ENCODE data around the gene MZT2A.
"Not testable (repeated sequence)": the region's sequence is repeated elsewhere in the genome, so short reads cannot be mapped to it uniquely, and the experiment has no call there.

MZT2A gene

GRCh38 chr2:131492418-131493198, 411 bp upstream of the MZT2A start:
- peak; percentile 76 to 81 for DNase-seq (ENCODE audit: low read depth in 2 of 2)

DNA sequence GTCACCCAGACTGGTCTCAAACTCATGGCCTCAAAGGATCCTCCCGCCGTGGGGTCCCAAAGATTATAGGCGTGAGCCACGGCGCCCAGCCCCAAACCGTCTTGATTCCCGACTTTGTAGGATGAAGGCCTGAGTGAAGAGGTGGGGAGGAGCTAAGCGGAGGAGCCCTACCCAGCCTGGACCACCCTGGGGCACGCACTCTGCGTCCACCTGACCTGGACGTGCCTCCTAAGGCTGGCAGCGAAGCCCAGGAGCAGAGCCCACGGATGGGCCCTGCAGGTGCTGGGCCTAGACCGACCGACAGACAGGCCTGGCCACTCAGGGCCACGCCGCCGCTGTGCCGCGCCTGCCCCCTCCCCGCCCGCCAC, 744 bp downstream of the MZT2A start:
- DNase-seq (ENCODE audit: low read depth in 2 of 2): not testable (repeated sequence)

DNA sequence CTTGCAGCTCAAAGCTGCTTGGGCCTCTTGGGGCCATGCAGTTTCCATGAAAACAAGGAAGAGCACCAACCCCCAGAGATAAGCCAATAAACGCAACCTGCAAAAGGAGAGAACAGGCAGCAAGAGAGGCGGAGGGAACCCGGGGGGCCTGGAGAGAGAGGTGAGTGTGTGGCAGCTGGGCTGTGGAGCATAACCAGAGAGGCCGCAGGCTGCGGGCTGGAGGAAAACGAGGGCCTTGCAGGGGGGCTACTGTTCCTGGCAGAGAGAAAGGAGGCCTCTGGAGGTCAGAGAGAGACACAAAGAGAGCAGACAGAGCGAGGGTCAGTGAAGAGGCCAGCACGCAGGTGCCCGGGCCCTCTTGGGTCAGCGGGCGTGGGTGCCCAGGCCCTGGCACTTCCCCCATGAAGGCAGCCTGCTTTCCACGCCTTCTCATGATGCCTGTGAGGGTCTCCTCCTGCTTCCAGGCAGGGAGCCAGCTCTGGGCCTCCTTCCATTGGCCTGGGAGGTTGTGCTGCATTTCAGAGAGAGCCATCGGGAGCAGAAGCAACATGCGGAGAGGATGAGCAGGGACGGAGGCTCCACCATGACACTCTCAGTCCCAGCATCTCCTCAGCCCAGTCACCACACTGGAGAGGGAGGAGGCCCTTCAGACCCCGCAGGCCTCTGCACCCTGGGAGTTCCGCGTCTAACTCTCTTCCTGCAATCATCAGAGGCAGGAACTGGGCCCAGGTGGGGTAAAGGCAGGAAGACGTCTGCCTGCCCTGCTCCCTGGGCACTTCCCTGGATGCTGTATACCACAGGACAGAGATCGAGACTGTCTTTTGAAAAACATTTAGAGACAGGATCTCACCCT, 1.4 kb downstream of the MZT2A start:
- not testable (repeated sequence) for DNase-seq (ENCODE audit: low read depth in 2 of 2)

GRCh38 chr2:131488306-131489205, 3.6 kb downstream of the MZT2A start:
- DNase-seq (ENCODE audit: low read depth in 2 of 2): no peak

GRCh38 chr2:131486201-131486902, 5.8 kb downstream of the MZT2A start:
- DNase-seq (ENCODE audit: low read depth in 2 of 2): not testable (repeated sequence)

- not testable (repeated sequence) for DNase-seq (ENCODE audit: low read depth in 2 of 2)
These were observed 7.2 kb downstream of the MZT2A start for GRCh38 chr2:131484906-131485460.

GRCh38 chr2:131483981-131484820, 8.0 kb downstream of the MZT2A start:
- not testable (repeated sequence) for DNase-seq (ENCODE audit: low read depth in 2 of 2)

DNA sequence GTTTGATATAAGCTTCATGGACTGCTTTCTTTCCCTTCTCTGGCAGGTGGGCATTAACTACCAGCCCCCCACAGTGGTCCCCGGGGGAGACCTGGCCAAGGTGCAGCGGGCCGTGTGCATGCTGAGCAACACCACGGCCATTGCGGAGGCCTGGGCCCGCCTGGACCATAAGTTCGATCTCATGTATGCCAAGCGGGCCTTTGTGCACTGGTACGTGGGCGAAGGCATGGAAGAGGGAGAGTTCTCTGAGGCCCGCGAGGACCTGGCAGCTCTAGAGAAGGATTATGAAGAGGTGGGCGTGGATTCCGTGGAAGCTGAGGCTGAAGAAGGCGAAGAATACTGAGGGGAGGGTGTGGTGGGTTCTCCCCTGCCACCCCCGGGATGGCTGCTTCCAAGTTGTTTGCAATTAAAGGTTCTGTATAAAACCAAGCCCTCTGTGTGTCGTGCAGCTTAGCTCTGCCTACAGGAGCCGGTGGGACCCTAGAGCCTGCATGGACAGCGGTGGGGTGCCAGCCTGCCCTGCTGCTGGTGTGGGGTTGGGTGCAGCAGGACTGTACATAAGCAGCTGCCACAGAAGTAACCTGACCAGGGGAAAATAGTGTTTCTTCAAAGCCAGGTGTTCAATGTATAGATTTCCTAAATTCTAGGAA, 9.6 kb downstream of the MZT2A start:
- not testable (repeated sequence) for DNase-seq (ENCODE audit: low read depth in 2 of 2)

DNA sequence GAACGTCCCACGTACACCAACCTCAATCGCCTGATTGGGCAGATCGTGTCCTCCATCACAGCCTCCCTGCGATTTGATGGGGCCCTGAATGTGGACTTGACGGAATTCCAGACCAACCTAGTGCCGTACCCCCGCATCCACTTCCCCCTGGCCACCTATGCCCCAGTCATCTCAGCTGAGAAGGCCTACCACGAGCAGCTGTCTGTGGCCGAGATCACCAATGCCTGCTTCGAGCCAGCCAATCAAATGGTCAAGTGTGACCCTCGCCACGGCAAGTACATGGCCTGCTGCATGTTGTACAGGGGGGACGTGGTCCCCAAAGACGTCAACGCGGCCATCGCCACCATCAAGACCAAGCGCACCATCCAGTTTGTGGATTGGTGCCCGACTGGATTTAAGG, 11.8 kb downstream of the MZT2A start:
- not testable (repeated sequence) for DNase-seq (ENCODE audit: low read depth in 2 of 2)

DNA sequence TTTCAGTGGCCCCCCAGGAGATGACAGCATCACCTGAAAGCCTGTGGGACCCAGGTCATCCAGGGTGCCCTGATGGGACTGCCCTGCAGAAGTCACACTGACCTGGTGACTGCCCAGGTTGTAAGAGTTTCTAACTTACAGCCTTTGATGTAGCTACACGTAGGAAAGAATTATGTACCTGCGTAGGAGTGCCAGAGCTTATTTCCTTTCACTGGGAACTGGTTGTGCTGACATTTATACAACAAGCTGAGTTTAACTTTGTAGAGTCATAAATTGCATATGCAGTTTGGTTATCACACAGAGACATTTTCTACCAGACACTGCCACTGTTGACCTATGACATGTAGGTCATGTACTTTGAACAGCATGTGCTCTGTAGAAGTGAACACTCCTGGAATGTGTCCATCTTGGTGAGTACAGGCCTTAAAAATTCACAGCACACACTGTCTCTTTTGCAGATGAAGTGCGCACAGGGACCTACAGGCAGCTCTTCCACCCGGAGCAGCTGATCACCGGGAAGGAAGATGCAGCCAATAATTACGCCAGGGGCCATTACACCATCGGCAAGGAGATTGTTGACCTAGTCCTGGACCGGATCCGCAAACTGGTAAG, 13.2 kb downstream of the MZT2A start:
- not testable (repeated sequence) for DNase-seq (ENCODE audit: low read depth in 2 of 2)

GRCh38 chr2:131478074-131478849, 13.9 kb downstream of the MZT2A start:
- not testable (repeated sequence) for DNase-seq (ENCODE audit: low read depth in 2 of 2)

DNA sequence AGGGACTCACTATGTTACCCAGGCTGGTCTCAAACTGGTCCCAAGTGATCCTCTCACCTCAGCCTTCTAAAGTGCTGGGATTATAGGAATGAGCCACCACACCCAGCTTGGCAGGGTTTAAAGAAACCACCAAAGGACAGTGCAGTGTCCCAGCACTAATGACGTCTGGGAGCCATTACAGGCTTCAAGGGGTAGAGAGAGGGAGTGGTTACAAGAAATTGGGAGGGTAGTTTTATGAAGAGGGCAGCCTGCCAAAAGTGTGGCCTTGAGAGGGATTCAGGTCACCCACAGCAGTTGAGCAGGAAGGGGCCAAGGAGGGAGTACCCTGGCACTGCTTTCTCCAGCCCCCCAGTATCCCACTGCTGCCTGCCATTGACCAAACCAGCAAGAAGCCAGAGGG, 15.0 kb downstream of the MZT2A start:
- not testable (repeated sequence) for DNase-seq (ENCODE audit: low read depth in 2 of 2)

- DNase-seq (ENCODE audit: low read depth in 2 of 2): not testable (repeated sequence)
These were observed 15.8 kb downstream of the MZT2A start for GRCh38 chr2:131476363-131476762.

GRCh38 chr2:131475831-131476230, 16.4 kb downstream of the MZT2A start, which contains the start of gene TUBA3D:
TUBA3D (plus strand) TSS chr2:131476119; CDS start chr2:131476200, 81 bp downstream.
- DNase-seq (ENCODE audit: low read depth in 2 of 2): no peak

DNA sequence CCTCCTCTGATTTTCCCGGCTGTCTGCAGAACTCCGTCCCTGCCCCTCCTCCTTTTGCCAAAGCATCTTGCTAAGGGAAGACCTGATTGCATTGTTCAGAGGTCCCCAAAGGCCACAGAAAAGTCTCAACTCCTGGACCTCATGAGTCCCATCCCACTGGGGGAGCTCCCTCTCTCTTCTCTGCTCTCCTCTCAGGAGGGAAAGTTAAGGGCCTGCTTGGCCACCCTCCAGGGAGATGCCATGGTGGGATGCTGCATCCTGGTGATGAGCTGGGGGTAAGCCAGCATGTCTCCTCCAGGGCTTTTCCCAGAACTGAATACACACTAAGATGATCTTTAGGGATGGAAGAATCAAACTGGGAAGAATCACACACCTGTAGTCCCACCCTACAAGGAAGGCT, 18.9 kb downstream of the MZT2A start:
- not testable (repeated sequence) for DNase-seq (ENCODE audit: low read depth in 2 of 2)

DNA sequence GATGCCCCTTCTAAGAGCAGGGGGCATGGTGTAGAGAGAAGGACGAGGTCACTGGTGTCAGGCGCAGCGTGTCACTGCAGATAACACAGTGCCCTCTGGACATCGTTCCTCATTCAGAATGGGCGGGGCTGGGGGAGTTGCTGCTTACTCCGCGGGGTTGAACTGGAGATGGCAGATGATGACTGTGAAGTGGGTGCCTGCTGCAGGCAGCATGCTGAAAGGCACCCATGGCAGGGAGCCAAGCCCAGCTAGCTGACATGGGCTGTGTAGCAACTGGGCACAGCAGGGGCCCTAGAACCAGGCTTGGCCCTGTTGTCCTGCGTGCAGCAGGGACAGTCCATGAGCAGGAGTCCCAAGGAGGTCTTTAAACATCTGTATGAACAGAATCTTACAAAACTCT, 20.6 kb downstream of the MZT2A start:
- not testable (repeated sequence) for DNase-seq (ENCODE audit: low read depth in 2 of 2)

DNA sequence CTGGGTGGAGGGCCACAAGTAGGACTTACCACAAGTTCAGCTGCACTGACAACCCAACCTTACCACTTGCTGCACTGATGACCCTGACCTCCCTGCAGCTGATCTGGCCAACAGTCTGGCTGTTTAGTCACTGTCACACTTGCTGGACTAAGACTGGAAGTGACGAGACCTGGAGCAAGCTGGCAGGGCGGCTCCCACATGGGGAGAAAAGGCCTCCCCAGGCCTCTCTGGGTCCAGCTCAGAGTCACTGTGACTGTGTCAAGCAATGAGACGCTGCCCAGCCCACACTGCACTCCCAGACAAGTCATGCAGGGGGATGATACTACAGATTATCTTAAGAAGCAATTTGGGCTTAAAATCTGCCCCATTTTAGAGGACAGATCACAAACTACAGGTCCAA, 21.3 kb downstream of the MZT2A start:
- DNase-seq (ENCODE audit: low read depth in 2 of 2): not testable (repeated sequence)

- not testable (repeated sequence) for DNase-seq (ENCODE audit: low read depth in 2 of 2)
These were observed 24.5 kb downstream of the MZT2A start for GRCh38 chr2:131467722-131468121.

Measured in fibroblast of skin of left biceps (primary cell).